K562 treated with DMSO at 1 percent for 4 hours (cell line): ENCODE results near the gene CISD2. TPM values are rescaled to one million over a fixed set of nuclear protein-coding genes. Genes with fewer than 3 reads are reported as not detected.

ENCODE experiments used
- total RNA-seq: library from RNA; unstranded; fragments of 300-600 nt; gene quantifications from 2 replicates; pipeline ENCODE4 v1.2.3, GENCODE V29; 2022; ENCODE audit not compliant: insufficient read depth

CISD2 gene, protein sequence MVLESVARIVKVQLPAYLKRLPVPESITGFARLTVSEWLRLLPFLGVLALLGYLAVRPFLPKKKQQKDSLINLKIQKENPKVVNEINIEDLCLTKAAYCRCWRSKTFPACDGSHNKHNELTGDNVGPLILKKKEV
- total RNA-seq, result 38.1 and 38.3 TPM in 2 replicates

DNA sequence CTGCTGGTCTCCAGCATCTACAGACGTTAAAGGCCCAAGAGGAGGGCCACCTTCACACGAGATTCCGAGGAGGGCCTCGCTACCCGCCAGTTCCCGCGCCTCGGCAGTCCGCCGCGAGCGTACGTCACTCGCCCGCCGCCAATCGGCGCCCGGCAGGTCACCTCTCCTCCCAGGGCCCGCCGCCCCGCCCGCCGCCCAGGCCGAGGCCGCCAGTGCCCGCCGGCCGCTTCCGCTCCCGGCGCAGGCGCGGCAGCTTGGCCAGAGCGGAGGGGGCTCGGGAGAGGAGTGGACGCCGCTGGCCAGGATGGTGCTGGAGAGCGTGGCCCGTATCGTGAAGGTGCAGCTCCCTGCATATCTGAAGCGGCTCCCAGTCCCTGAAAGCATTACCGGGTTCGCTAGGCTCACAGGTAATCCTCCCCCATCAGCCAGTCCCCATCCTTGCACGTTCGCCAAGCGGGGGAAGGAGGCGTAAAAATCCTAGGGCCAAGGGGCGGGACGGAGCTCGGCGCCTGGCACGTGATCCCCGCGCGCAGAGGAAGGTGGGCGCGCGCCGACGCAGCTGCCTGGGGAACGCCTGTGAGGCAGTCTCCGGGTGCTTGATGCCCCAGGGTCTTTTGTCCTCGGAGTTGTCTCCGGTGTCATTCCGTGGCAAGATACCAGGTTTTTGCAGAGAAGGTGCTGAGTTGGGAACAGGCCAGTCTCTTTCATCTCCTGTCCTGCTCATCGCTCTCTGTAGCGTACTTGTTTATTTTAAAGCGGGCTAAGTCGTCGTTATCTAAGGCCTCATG is at the start of gene CISD2:
CISD2 (plus strand) TSS at position 212 of the 788 bp plus-strand sequence; CDS start at position 305, 93 bp downstream.

DNA sequence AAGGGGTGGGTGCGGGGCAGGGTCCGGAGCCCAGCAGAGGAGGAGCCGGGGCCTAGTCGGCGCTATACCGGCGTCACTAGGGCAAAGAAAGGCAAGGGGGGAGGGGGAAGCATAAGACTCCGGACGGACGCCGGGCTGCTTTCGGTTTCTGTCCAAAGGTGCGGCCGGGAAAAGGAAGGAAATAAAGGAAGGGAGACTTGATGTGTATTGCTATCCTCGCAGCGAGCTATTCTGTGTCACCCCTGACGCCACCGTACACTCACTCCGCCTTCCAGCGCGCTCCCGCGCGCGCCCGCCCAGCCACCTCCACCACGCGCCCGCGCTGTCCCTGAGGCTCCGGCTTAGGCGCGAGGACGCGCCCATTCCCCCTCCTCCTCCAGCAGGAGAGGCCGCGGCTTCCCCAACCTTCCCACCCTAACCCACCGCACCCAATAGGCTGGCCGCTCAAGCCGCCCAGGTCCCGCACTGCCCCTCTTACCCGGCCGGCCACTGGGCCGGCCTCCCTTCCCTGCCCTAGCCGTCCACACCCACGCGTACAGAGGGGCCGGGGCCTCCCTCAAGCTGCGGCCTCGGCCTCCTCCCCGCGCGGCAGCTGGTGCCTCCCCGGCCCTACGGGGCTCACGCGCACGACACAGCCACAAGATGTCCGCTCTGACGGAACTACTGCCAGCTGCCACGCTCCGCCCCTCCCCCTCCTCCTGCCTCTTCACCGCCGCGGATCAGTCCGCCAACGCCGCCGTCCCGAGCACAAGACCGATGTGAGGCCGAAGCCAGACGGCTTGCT is 41.7 kb upstream of the CISD2 start, which contains the start of gene UBE2D3:
UBE2D3 (minus strand) TSS at position 662 of the 784 bp plus-strand sequence. CDS start 1,043 bp downstream, outside the sequence.

Other genes with a start within 250 kb of the CISD2 start
- 16.8 and 20.2 TPM in 2 replicates for gene MANBA, start 108.0 kb upstream of the CISD2 start, total RNA-seq
- gene UBE2D3, start 41.4 kb upstream of the CISD2 start, total RNA-seq, result 141 and 152 TPM in 2 replicates
- not detected in 2 replicates for gene SLC9B1, start 150.7 kb downstream of the CISD2 start, total RNA-seq
- 4.3 and 6.6 TPM in 2 replicates for gene SLC9B2, start 207.8 kb downstream of the CISD2 start, total RNA-seq
- gene BDH2, start 230.8 kb downstream of the CISD2 start, total RNA-seq, result 7.3 and 12.8 TPM in 2 replicates